ENCODE measurements around the gene CERS5.

DNA sequence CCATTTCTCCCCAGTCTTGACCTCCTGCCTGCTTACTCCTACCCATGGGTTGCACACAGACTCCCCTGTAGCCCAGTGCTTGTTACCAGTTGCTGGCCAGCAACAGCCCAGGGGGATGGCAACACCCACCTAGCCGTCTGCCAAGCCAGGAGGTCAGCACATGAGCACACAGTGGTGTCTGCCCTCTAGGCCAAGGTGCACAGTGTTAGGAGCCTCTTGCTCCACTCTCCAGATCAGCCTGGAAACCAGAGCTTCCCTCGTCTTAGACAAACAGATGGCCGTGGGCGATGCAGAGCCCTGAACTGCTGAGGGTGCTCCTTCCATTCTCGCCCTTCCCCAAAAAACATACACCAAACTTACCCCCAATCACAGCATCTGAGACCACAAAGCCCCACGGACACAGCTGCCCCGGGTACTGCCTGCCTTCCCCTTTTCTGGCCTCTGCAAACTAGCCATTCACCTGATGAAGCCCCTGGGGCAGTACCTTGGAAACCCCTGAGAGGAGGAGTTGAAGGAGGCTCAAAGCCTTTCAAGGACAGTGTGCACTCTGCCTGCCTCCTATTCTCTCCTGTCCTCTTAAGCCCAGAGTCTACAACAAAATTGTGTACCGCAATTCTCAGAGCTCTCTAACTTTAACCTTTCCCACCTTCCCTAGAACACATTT lies 64.4 kb downstream of the CERS5 start:
- TF ChIP-seq, protein P1, sequence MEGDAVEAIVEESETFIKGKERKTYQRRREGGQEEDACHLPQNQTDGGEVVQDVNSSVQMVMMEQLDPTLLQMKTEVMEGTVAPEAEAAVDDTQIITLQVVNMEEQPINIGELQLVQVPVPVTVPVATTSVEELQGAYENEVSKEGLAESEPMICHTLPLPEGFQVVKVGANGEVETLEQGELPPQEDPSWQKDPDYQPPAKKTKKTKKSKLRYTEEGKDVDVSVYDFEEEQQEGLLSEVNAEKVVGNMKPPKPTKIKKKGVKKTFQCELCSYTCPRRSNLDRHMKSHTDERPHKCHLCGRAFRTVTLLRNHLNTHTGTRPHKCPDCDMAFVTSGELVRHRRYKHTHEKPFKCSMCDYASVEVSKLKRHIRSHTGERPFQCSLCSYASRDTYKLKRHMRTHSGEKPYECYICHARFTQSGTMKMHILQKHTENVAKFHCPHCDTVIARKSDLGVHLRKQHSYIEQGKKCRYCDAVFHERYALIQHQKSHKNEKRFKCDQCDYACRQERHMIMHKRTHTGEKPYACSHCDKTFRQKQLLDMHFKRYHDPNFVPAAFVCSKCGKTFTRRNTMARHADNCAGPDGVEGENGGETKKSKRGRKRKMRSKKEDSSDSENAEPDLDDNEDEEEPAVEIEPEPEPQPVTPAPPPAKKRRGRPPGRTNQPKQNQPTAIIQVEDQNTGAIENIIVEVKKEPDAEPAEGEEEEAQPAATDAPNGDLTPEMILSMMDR (IDR thresholded peaks at IDR 0.05): no peak
- no peak for TF ChIP-seq EZH2phosphoT487 (IDR thresholded peaks at IDR 0.05)
